Heart left ventricle (tissue), 13 donors: ENCODE measurements around the gene XRCC6.

Source experiments
- CTCF ChIP-seq, 12 donors: fragments of 200-600 bp; sonication (generic) in 4 of 12; IDR thresholded peaks; one replicate each; pipeline versions ENCODE4 v1.5.0 to v1.8.0; 2018 to 2022; ENCODE audit warnings: antibody characterized with exemption in 12 of 12, mild to moderate bottlenecking in 5 of 12
- POLR2A ChIP-seq, 2 donors: fragments of 450-650 bp; IDR thresholded peaks; one replicate each; pipeline ENCODE4 v1.6.1; 2017; ENCODE audit warnings: antibody characterized with exemption in 2 of 2, mild to moderate bottlenecking in 2 of 2, moderate library complexity in 2 of 2
- donor health status: ischemic (EF 13 %, LVEDD 7.1; RV severe dilation, severe dysfunction).
- donor health status: DM: no; HTN: yes; CAD: no.
- donor health status: DM: no; HTN: no; CAD: no.
- donor health status: ischemic (EF 25% LVEDD 6.9; RV normal size, moderate dysfunction).
- donor health status: ischemic (EF 25% LVEDD 5.7; RV mildly dilated, moderate dysfunction).
- donor health status: ischemic (EF 35%, LVEDD 5.7; RV mildly dilated, moderate dysfunction).
- donor health status: nonischemic (EF 11% LVEDD 7.7; RV severe dilation, severe dysfunction).
- donor health status: DM: yes; HTN: yes; CAD: no.
- donor health status: PGD.
- donor health status: ischemic (EF 29% LVEDD 5.4; RV normal size, mild dysfunction).
- donor health status: nonischemic (EF 23%, LVEDD 6.1; RV moderate dilation, normal function).

GRCh38 chr22:41660416-41660815 lies 39.3 kb downstream of the XRCC6 start:
- TF ChIP-seq CTCF (IDR thresholded peaks at IDR 0.05) (no peak), POLR2A (IDR thresholded peaks at IDR 0.05) (no peak)
